ENCODE measurements around the gene SERPINB4.
"Not testable (repeated sequence)": the region's sequence is repeated elsewhere in the genome, so short reads cannot be mapped to it uniquely, and the experiment has no call there.

The SERPINB4 gene

DNA sequence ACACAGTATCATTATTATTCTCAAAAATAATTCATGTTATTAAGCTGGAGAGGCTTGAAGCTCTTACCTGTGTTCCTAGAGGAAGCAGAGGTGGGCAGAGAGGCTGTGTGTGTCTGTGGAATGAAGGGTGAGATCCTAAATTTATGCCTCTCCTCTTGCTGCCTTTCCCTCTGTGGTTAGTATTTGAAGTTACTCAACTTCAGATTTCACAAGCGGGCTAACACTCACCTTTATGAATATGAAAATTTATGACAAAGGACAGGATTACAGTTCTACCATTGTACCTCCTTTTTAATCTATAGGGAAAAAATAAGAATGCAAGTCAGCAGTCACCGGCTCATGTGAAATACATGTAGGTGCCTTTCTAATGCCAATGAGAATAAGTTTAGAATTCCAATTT lies at the start of gene SERPINB4:
Gene SERPINB4 (minus strand): TSS at position 115 of the 400 bp plus-strand sequence. CDS start 679 bp downstream, outside the sequence.
- DNase-seq, result not testable (repeated sequence)

- no peak for DNase-seq
Measured at GRCh38 chr18:63689064-63689463, 45.0 kb upstream of the SERPINB4 start.

- no peak for DNase-seq
Measured at GRCh38 chr18:63686871-63687270, 42.8 kb upstream of the SERPINB4 start.

DNA sequence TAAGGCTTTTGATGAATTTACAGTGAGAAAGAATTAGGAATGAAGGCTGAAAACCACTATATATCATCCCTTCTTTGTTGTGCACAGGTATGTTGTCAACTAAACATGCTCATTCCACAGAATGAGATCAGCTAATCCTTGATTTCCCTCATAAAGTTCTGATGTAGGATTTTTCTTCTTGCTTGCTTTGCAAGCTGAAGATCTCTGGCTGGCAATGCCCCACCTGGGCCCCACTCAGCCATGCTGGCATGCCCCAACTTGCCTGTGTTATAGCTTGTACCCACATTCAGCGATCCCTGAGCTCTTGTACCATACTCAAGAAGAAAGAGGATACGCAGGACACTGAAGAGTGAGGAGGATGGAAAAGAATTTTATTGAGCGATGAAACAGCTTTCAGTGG lies 40.7 kb upstream of the SERPINB4 start:
- no peak for DNase-seq

DNA sequence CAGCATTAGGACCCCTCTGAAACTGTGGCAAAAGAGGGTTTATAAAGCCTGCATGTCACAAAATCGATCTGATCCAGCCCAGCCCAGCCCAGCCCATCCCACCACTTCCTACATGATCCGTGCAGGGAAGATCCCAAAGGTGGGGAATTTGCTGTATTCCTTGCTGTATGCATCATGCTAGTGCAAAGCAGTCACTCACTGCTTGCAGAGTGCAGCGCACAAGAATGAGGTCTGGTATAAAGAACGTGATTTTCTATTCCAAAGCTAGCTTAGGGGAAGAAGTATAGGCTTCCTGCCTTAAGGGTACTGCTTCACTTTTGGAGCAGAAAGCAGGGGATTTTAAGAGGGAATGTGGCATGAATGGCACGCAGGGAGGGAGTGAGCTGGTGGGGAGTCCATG lies 39.8 kb upstream of the SERPINB4 start:
- DNase-seq, result no peak

- DNase-seq, result no peak
Measured at GRCh38 chr18:63683152-63683551, 39.1 kb upstream of the SERPINB4 start.

DNA sequence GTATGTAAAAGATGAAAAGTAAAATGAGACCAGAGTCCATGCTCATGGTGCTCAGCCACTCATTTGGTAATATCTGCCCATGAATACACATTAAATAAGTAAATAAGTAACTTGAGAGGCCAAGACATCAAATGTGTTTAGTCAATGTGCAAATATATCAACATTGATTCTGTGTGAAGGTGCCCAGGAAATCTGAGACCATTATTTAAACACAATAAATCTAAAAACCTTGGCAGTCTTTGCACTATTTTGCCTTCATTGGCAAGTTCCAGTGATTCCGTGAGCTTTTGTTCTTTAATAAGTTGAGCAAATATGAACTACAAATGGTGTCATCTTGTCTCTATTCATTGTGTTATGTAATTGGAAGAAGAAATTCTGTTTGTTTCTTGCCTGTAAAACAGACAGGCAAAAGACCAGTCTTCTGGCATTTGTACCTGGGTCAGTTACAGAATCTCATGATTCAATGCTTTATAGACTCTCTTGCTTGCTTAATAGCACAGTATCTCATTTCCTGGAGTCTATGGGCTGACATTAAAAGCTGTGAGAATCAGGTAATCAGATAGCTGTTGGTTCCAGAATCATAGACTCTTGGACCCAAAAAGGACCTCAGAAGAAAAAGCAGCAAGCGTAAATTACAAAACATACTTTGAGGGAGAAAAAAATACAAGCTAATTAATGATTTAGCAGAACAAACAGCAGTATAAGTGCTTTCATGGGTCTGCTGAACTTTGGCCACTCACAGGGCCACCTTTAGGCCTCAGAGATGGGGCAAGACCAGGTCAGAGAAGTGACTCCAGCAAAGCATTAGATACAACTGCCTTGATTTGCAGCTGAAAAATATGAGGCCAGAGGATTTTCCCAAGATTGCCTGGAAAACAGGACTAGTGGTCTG lies 37.6 kb upstream of the SERPINB4 start:
- DNase-seq, result no peak

GRCh38 chr18:63679820-63680606 lies 36.0 kb upstream of the SERPINB4 start:
- no peak for DNase-seq

DNA sequence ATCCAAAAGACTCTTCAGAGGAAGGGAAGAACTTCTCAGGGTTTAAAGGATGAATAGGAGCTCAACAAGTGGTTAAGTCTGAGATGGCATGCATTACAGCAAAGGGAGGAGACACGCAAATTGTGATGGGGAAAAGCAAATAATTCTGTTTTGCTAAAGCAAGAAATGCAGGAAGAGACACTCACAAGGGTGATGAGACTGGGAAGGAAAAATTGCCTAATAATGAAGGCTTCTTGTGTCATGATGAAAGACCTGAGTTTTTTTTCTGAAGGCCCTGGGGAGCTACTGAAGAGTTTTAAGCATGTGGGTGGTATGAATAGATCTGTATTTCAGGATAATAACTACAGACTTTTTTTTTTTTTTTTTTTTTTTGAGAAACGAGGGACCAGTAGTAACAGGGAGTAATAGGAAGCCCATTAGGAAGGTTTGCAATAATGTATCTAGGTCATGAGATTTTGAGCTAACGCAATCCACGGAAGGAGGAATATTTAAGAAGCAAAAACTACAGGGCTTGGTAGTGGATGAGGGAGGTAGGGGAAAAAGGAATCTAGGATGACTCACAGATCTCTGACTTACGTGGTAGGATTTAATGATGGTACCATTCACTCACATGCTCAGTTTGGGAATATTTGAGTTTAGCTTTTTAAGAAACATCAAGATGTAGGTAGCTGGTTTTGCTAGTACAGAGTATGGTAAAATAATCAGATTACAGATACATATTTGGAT lies 33.6 kb upstream of the SERPINB4 start:
- DNase-seq, result no peak

DNA sequence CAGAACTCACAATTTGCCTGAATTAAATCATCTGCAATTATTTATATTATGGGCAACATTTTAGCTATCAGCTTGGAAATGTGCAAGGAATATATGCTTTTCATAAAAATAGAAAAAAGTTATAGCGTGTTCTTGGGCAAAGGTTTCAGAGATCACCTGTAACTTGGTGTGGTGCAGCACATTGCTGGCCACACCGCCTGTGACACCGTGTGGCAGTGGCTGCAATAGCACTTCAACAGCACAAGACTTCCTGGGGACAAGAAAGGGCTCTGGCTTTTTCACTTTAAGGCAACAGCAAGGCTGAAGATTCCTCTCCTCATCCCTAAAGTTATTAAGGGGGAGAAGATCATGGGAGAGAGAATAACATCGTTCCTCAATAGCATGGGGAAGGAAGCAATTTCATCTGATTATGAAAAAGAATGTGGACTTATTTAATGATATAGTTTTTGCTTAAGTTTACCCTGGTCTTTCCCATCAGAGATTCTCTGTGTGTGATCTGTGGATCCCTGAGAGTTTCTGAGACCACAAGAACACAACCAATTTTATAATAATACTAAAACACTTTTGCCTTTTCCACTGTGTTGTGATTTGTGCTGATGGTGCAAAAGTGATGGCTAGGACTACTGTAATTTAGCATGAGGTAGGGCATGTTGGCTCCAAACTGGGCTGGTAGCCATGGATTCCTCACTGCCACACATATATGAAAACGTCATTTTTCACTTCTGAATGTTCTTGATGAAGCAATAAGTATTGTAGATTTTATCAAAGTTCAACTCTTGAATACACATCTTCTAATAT lies 32.7 kb upstream of the SERPINB4 start:
- no peak for DNase-seq

- DNase-seq, result no peak
Measured at GRCh38 chr18:63664571-63664970, 20.5 kb upstream of the SERPINB4 start.

DNA sequence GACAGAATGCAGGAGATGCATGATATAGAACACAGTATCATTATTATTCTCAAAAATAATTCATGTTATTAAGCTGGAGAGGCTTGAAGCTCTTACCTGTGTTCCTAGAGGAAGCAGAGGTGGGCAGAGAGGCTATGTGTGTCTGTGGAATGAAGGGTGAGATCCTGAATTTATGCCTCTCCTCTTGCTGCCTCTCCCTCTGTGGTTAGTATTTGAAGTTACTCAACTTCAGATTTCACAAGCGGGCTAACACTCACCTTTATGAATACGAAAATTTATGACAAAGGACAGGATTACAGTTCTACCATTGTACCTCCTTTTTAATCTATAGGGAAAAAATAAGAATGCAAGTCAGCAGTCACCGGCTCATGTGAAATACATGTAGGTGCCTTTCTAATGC lies 17.7 kb upstream of the SERPINB4 start, which contains the start of gene SERPINB3:
Gene SERPINB3 (minus strand): TSS at position 144 of the 400 bp plus-strand sequence. CDS start 677 bp downstream, outside the sequence.
- DNase-seq, result not testable (repeated sequence)

GRCh38 chr18:63658920-63659319 lies 14.9 kb upstream of the SERPINB4 start:
- DNase-seq, result not testable (repeated sequence)

DNA sequence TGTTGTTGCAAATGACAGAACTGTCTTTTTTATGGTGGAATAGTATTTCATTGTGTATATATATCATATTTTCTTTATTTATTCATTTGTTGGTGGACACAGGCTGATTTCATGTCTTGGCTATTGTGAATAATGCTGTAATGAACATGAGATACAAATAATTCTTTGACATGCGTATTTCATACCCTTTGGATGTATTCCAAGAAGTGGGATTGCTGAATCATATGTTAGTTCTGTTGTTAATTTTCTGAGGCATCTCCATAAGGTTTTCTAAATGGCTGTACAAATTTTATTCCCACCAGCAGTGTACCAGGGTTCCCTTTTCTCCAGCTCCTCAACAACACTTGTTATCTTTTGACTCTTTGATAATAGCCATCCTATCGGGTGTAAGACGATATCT lies 6.2 kb upstream of the SERPINB4 start:
- not testable (repeated sequence) for DNase-seq

DNA sequence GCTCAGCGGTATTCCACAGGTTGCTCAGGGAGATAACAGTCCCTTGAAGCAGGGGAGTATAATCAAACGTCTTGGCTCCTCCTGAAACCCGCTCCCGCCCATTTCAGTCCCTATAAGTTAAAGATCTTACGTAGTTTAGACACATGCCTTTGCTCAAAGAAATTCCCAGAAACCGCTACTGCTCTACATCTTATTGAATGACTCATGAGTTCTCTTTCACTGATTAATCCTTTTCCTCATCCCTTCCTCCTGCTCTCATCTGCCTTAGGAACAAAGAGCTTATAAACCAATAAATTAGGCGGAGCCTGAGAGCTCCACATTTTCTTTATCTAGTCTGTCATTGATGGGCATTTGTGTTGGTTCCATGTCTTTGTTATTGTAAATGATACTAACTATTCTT lies 4.2 kb upstream of the SERPINB4 start:
- DNase-seq, result no peak

GRCh38 chr18:63646936-63647335 lies 2.9 kb upstream of the SERPINB4 start:
- no peak for DNase-seq

GRCh38 chr18:63644694-63645093 lies 638 bp upstream of the SERPINB4 start:
- DNase-seq, result not testable (repeated sequence)

GRCh38 chr18:63642668-63643356 lies 1.2 kb downstream of the SERPINB4 start:
- DNase-seq, result not testable (repeated sequence)

DNA sequence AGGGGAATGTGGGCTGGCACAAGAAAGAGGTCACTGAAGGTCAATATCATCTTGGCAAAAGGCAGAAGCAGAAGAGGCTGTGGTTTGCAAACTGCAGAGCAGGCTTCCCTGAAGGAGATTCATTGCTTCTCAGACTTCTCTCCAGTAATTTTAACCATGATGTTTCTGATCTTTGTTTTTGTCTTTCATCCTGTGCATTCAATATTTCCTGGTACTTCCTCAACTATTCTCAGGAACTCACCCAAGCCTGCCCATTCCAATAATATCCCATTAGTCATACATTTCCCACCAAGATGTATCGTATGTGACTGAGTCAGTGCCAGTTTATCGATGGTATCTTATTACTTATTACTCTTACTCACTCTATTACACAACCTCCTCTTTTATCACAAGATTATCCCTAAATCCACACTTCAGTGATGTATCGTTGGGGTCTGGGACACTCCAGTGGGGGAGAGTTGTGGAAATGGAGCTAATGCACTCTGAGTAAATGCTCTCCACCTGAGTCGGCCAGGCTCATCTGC lies 2.8 kb downstream of the SERPINB4 start:
- not testable (repeated sequence) for DNase-seq

GRCh38 chr18:63637703-63638102 lies 6.4 kb downstream of the SERPINB4 start:
- DNase-seq, result no peak

GRCh38 chr18:63627819-63628218 lies 16.2 kb downstream of the SERPINB4 start:
- no peak for DNase-seq

Data from activated naive CD4-positive, alpha-beta T cell treated with Interleukin-2 at 50 U/mL for 16 hours (primary cell).